Stimulated activated CD8-positive, alpha-beta memory T cell treated with anti-CD3 and anti-CD28 coated beads, Interleukin-15, amount 100 ng/mL, for 1 hour (primary cell): Measurements from ENCODE around the gene WDR46.

Source experiments
- DNase-seq: peaks from one replicate; pipeline ENCODE4 v3.0.0-alpha.2; 2020; ENCODE audit warnings: low read depth

WDR46 gene, protein sequence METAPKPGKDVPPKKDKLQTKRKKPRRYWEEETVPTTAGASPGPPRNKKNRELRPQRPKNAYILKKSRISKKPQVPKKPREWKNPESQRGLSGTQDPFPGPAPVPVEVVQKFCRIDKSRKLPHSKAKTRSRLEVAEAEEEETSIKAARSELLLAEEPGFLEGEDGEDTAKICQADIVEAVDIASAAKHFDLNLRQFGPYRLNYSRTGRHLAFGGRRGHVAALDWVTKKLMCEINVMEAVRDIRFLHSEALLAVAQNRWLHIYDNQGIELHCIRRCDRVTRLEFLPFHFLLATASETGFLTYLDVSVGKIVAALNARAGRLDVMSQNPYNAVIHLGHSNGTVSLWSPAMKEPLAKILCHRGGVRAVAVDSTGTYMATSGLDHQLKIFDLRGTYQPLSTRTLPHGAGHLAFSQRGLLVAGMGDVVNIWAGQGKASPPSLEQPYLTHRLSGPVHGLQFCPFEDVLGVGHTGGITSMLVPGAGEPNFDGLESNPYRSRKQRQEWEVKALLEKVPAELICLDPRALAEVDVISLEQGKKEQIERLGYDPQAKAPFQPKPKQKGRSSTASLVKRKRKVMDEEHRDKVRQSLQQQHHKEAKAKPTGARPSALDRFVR

DNA sequence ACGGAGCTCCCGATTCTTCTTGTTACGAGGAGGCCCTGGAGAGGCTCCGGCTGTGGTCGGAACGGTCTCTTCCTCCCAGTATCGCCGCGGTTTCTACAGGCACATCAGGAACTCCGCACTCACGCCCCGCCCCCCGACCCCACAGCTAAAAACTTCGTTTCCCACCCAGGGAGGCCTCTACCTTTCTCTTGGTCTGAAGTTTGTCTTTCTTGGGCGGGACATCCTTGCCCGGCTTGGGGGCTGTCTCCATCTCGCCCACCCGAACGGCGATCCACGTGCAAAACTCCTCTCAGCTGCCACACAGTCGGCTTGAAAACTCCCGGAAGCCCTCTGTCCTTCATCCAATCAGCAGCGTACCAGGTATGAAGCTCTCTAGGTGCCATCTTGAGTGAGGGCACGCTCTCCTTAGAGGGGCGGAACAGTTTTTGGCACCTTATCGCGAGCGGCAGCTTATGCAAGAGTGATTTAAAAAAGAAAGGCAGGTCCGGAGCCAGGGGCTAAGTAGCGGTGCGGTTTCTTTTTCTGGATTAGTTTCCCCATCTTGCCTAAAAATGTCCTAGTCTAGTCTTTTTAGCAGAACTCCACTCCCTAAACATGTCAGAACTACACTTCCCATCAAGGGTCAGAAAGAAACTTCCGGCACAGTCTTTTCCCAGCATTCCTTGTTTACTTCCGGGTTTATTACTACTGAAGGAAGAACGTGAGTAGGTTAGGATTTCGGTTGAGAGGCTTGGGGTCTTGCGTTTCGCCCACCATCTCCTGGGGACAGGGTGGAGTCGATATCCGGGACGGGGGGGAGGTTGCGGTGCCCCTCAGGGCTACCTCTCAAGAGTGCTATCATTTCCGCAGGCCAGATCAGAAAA is at the start of gene WDR46, which contains the start of gene PFDN6:
TSS of gene WDR46 (minus strand) at position 319 of the 863 bp plus-strand sequence. CDS start at position 250, 69 bp downstream.
TSS of gene PFDN6 (plus strand) at position 681 of the 863 bp plus-strand sequence. CDS start 256 bp downstream, outside the sequence.
- peak; percentile 58 for DNase-seq

DNA sequence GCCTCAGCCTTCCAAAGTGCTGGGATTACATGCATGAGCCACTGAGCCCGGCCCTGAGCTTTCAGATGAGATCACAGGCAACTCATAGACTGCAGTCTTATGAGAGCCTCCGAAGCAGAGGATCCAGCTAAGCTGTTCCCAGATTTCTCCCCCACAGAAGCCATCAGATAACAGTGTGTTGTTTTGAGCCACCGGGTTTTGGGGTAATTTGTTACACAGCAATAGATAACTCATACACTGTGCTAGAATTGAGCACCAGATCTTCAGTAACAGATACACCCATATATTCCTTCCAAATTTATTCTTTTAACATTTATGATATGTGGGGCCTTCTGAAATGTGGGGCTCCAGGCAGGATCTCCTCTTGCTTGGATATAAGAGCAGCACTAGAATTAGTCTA is 47.5 kb upstream of the WDR46 start:
- no peak for DNase-seq

DNA sequence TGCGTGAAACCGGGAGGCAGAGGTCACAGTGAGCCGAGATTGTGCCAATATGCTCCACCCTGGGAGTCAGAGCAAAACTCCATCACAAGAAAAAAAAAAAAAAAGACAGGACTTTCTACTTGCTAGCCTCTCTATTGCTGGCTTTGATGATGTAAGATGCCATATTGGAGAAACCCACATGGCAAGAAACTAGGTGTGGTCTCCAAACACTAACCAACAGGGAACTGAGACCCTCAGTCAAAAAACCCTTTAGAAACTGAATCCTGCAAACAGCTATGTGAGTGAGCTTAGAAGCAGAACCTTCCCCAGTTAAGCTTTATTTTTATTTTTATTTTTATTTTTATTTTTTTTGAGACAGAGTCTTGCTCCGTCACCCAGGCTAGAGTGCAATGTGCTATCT is 46.9 kb upstream of the WDR46 start:
- no peak for DNase-seq

DNA sequence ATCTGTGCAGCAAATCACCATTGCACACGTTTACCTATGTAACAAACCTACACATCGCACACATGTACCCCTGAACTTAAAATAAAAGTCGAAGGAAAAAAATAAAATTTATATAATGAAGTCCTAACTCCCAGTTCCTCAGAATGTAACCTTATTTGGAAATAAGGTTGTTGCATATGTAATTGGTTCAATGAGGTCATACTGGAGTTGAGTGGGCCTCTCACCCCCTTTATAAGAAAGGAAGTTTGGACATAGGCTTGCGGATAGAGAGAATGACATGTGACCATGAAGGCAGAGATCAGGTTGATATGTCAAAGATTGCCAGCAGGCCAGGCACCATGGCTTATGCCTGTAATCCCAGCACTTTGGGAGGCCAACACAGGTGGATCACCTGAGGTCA is 44.6 kb upstream of the WDR46 start:
- DNase-seq: no peak

DNA sequence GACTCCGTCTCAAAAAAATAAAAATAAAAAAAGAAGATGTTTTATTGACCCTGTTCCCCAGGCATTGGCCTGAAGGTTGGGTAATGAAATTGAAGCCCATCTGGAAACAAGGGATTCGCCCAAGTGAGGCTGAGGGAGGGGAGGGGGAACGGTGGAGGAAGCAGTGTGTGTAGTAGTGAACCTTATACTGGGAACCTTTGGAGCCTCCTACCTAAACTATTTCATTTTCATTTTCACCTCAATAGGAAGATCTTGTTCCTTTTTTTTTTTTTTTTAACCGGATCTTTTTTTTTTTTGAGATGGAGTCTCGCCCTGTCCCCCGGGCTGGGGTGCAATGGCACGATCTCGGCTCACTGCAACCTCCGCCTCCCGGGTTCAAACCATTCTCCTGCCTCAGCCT is 41.7 kb upstream of the WDR46 start:
- no peak for DNase-seq

DNA sequence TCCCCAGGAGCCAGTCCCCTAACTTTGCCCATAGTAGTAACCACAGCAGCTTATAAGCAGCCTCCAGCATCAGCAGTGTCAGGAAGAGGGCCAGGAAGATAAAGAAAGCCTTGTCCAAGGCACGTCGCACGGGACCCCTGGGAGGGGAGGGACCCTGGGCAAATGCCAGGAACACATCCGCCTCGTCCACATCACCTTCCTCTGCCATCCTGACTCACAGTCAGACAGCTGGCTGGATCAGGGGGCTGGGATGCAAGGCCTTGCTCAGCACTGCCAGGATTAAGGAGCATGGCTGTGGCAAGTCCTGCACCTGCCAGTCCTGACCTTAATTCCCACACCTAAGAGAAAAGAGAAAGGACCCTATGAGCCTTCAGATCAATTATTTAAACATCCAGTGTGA is 40.0 kb upstream of the WDR46 start:
- DNase-seq: no peak

DNA sequence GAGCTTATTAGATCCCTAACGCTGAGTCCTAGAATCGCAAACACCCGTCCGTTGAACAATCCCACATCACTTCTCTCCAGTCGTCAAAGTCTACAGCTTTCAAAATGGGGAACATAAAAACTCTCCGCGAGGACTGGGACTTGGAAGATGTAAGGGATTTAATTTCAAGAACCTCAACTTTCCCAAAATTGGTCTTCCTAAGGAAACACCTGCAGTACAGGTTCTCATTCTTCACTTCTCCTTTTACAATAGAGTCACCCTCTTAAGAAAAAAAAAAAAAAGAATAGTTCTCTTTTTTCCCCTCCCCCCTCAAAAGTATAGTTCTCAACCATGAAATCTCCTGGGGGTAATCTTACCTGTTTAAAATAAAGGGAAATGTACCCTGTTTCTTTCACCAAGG is 35.1 kb upstream of the WDR46 start:
- DNase-seq: no peak

DNA sequence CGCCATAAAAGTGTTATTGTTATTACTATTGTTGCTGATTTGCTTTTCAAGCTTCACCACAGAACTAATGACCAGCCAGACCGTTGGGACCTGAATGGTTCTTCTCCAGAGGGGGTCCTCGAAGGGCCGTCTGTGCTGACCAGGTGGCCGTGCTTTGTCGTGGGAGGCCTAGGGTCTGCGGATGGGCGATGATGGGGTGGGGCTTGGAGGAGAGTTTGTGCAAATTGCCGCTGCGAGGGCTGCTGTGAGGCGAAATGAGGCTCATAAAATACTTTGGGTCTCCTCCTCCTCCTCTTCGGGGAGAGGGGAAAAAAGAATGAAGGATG is 34.5 kb upstream of the WDR46 start:
- no peak for DNase-seq

DNA sequence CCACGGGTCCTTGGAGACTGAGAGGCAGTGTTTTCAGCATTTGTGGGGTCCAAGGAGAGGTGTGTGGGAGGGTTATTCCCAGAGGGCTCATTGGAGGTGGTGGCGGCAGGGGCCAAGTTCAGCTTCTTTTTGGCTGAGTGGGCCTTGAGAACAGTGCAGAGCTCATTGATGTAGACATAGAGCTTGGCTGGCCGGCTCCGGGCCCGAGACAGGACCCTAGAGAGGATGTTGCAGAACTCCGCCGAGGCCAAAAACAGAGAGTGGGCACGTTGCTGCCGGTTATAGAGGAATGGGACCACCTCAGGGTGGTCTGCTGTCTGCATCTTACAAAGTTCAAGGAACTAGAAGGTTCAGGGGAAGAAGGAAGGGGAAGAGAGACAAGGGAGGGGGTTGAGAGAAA is 32.2 kb upstream of the WDR46 start:
- DNase-seq: no peak

DNA sequence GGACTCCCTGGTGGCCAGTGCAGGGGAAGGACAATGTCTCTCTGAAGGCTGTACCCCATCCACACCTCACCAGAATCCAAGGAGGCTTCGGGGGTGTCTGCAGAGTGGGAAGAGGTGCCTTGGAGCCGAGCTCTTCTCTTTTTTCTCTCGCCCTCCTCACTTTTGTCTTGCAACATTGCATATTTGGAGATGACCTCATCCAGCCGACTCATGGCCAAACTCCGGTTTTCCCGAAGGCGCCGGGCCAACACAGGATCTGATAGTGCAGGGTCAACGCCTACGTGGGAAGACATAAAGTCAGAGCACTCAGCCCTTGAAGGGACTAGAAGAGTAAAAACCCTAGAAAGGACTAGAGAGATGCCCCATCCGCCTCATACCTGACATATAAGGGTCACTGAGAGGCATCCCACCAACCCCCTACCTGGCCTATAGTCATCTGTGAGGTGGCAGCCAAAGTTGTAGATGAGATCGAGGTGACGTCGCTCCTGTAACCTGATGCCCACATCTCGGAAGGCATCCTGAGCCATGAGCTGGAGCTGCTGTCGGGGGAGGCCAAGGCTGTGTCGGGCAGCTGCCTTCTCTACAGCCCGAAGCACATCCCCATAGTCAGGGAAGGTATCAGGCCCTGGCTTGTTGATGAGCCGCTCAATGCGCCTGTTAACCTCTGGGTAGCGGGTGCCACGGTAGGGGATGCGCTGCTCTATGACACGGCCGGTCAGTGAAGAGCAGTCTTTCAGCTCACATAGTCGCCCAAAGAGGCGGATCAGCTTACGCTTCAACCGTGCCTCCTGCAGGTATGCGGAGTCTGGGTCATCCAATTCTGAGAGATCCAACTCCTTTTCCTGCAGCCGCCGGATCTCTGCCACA is 31.5 kb upstream of the WDR46 start:
- DNase-seq: no peak

DNA sequence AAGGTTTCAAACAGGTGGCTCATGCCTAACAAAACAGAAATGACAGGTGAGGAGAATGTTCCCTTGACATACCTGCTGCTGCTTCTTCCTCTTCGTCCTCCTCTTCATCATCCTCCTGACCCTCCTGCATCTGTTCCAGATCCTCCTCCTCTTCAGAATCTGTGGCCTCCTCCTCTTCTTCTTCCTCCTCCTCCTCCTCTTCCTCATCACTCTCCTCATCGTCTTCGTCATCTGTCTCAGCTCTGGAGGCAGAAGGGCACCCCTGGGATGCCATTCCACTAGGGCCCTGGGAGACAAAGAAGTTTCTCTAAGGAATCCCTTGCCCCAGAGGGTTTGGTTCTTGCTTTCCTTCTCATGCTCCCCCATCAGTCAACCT is 30.9 kb upstream of the WDR46 start:
- no peak for DNase-seq

DNA sequence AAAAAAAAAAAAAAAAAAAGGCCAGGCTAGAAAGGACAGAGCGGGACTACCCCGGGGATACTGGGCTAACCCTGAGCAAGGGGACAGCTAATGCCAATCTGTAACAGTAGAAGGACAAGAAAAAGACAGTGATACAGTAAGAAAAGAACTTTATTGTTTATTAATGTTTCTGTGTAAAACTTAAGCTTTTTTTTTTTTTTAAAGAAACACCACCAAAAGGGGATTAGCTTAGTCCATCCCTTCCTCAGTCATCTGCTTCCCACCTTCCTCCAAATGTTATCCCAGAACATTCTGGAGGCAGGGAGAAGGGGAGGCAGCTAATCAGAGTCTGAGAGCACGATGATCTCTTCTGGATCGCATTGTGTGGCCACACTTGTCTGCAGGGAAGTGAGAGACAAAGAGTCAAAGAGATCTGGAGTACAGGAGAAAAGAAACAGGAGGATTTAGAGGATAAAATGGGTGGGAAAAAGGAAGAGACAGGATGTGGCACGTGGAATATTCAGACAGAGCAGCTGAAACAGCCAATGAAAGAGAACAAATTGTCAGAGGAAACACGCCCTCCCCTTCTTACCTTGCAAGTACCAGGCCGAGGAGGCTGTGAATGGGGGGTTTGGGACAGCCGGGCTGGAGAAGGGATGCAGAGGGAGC is 29.5 kb upstream of the WDR46 start:
- no peak for DNase-seq

DNA sequence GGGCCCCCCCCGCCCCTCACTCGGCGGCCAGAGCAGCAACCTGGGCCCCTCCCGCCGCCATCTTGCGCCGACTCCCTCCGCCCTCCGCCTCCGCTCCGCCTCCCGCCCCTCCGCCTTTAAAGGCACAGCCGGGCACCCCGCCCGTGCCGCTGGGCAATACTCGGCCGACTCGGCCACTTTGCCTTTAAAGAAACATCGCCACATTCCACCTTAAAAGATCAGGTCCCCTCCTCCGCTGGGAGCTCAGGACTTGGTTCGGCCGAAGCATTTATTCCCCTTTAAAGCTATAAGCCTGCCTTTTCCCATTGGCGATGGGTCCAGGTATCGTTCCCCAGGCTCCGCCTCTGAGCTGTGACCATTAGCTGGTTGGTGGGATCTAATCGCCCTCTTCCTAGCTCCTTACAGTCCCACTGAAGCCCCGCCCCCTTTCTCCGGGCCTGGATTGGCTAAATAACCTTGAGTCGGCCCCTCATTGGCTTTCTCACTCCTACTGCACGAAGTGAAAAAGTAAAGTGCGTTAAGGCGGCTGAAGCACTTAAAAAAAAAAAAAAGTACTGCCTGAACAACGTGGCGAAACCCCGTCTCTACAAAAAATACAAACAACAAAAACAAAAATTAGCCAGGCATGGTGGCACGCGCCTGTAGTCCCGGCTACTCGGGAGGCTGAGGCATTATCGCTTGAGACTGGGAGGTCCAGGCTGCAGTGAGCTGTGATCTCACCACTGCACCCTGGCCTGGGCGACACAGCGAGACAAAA is 28.8 kb upstream of the WDR46 start, which contains the start of gene ZBTB22:
TSS of gene ZBTB22 (minus strand) at position 76 of the 757 bp plus-strand sequence. CDS start 828 bp downstream, outside the sequence.
- DNase-seq: peak; percentile 95

DNA sequence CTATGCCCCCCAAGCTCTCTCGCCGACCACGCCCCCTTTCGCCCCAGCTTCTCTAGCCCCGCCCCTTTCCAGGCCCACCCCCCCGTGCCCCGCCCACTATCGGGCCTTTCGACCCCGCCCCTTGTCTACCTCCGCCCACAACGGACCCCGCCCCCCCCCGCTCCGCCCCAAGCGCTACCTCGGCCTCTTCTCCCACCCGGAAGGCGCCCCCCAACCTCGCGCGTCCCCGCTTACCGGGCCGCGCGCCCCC is 28.3 kb upstream of the WDR46 start:
- DNase-seq: peak; percentile 60

DNA sequence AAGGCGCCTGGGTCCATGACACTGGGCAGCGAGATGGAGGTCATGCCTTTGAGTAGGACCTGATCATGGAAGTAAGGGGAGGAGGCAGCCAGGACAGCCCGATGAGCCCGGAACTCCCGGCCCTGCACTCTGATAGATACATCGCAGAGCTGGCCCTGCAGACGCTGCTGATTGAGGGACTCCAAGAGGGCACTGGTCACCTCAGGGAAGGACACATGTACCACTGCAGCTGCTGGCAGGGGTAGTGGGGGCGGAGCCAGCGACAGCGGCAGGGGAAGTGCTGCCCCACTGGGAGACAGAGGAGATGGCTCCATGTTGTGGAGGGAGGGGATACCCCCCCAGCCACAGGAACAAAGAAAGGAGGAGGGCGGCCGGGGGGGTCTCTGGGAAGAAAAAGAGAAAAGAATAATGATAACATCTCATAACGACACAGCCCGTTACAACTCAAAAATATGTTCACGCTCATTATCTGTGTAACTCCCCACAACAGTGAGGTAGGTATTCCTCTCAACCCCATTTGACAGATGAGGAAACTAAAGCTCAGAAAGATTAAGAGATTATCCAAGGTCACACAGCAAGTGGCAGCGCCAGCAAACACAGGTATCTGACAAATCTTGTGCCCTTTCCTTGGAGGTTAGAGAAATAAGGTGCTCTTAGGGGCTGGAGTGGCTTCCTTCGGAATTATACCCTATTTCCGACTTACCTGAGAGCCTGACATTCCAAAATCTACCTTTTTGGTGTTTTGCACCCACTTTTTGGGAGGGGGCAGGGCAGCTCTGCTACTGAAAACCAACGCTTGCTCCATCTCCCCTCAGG is 27.8 kb upstream of the WDR46 start:
- no peak for DNase-seq

DNA sequence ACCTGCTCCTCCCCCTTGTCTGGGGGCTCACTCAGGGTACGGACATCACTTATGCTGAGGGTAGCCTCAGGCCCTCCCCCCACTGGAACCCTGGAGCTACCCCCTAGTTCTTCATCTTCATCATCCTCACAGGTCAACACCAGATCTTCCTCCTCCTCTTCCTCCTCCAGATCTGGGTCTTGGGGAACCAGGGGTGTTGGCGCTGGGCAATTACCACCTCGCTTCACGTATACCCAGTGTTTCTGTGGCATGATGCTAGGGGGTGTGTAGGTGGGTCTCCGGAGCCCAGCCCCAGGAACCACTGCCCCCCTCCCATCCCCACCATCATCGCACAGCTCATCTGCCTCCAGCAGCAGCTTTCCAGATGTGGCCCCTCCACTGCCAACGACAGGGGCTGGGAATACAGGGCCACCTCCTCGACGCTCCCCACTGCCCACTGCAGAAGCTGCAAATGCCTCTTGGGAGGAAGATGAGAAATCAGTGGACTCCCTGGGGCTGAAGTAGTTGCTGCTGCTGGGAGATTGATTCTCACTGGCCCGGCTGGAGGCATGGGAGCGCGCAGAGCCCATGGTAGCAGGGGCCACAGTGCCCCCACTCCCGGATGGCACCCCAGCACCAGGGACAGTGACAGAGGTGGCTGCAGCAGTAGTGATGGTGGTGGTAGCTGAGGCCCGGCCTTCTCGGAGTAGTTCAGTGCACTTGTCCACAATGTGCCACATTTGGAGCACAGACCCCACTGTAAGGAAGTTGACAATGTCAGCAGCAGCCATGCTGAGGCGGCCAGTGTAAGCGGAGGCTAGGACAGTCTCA is 27.0 kb upstream of the WDR46 start:
- no peak for DNase-seq

DNA sequence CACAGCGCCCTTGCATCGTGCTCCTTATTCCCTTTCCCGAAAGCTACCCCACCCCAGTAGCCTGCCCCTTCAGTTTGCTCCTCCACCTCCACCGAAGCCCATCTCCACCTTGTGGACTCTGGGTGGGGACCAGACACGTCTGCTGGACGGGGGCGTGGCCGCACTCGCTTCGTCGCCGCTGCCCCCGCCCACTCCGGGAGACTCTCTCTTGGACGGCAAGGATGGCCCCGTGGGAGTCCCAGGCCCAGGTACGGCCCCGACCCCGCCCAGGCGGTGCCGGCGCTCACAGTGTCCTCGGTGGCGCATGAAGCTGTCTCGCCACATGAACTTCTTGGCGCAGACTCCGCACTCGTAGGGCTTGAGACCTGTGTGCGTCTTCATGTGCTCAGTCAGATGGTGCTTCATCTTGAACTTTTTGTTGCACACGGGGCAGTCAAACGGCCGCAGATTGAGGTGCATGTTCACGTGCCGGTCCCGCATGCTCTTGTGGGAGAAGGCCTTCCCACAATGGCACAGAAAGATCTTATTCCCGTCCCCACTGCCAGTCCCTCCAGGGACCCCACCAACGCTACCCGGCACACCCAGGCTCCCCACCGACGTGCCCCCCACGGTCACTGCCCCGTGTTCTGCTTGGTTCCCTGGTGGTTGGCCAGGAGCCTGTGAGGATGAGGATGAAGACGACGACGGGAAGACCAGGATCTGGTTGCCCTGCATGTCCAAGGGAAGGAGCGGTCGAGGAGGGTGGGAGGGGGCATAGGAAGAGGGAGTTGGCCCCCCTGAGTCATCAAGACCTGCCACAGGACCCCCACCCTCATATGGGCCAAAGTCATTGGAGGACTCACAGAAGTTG is 26.1 kb upstream of the WDR46 start:
- DNase-seq: no peak

DNA sequence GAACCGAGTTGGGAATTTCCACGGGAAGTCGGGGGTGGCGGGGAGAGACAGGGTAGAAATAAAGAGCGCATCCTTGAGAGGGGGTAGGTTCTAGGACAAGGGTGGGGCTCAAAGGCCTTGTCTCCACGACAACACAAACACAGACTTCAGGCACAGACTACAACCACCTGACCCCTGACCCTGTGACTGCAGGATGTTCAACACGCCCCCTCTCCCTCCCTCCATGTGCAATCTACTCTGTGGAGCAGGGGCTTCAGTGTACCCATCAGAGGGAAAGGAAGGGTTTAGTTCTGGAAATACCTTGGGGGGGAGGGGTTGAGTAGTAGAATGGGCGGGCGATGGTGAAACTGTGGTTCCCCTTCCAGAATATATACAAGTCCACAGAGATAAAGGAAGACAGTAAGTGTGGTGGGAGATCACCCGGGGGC is 25.5 kb upstream of the WDR46 start:
- peak; percentile 39 for DNase-seq
